HG03066 (cell line): ENCODE measurements around the gene CYP2W1.
"Not testable (repeated sequence)": the region's sequence is repeated elsewhere in the genome, so short reads cannot be mapped to it uniquely, and the experiment has no call there.

Experiments
- ATAC-seq: cut with Tn5 transposase; IDR thresholded peaks from one replicate; pipeline ENCODE4 v1.9.1; 2021; ENCODE audit warnings: low read depth; ENCODE audit not compliant: unreplicated experiment

The CYP2W1 gene

DNA sequence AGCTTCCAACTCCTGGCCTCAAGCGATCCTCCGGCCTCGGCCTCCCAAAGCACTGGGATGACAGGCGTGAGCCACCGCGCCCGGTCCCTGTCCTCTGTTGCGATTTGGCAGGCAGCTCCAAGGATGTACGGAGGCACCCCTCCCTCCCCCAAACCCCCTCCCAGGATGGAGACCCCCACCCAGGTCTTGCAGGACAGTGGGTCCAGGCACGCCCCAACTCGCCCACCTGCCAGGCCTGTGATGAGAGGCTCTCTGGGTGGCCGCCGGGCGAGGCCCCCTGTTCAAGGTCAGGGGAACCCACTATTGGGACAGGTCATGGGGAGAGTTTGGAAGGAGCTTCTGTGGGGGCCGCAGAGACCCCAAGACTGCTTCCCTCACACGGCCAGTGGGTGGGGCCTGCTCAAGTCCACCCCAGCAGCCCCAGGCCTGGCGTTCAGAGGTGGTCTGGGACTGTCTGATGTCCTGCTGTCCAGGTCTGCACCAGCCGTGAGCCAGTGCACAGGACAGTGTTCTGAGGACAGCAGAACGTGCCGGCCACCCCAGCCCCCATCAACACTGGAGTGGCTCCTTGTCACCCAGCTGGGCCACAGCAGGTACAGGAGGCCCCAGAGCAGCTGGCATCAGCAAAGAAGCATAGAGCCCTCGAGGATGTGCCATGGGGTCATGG is 31.0 kb upstream of the CYP2W1 start:
- ATAC-seq, result no peak

DNA sequence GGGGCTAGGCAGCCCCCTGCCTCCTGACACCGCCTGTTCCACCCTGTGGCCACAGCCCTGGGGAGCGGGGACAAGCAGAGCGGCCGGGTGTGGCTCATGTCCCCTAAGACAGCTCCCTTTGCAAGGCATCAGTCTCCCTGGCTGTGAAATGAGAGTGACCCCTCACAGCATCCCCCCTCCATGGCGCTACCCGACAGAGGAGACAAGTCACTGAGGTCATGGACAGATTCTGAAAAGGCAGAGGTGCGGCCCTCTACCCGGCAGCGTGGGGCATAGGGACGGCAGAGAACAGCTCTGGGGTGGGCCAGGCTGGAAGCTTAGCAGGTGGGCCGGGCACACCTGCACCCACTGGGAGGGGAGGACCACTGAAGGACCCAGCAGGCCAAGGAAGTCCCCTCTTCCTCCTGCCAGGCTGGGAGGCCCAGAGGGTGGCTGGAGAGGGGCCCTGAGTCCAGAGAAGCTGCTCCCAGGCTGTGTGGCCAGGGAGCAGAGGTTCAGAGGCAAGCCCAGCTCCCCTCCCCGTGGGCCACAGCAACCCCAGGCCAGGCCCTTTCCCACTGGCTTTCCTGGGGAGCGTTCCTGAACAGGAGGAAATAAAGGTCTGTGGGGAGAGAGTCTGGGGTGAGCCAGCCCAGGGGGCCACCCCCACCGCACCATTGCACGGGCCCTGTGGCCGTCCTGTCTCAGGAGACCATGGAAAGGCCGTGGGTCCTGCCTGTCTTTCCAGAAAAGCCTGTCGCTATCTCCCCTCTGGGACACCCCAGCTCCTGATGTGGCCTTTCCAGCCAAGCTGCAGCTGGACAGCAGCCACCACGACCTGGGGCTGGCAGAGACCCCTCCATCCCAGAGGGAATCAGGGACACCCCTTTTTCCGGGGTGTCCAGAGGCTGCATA is 30.2 kb upstream of the CYP2W1 start:
- ATAC-seq, result no peak

DNA sequence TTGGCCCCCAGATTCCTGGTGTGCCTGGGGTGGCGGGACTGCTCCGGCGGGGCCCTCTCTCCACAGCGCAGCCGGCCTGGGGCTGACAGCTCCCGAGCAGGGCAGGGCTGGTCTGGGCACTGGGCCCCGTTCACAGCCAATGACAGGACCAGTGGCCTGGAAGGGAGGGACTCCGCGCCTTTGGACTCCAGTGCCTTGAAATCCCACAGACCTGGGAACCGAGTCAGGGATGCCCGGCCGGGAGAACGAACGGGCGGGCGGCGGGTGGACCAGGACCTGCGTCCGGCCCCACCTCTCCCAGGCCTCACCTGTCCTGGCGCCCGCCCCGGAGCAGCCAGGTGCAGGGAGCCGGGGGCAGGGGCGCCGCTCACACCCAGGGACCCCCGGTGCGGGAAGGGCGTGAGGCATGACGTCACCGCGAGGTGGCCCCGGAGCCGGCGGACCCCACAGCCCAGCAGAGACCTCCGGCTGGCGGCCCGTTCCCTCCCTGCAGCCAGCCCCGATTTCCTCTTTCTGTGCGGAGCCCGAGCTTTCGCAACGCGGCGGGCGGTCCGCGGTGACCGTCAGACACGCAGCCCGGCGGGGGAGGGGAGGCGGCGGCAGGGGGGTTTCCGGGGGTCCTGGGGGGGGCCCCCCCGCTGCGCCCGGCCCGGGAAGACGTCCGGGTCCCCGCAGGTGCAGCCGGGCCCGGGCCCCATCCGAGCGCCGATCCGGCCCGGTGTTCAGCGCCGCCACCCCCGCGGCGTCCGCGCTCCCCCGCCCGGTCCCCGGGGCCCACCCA is 29.2 kb upstream of the CYP2W1 start:
- ATAC-seq, result no peak

GRCh38 chr7:954330-955238 is 28.4 kb upstream of the CYP2W1 start, which contains the start of gene ADAP1:
ADAP1 (minus strand) TSS chr7:954680; CDS start chr7:954477, 203 bp downstream.
- no peak for ATAC-seq

DNA sequence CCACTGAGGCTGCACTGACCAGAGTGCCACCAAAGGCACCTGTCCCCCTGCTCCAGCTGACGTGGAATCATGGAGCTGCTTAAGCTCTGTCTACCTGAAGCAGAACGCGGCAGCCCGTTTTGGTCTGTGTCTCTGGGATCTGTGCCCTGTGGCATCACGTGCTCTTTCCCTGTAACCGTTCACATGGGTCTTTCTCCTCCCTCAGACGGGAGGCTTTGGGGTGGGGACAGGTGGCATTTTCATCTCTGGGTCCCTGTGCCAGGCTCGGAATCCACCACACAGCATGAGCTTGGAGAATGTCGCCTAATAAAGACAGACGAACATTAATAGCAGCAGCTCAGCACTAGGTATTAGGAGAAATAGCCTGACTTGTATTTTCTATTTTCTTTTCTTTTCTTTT is 26.9 kb upstream of the CYP2W1 start:
- no peak for ATAC-seq

- ATAC-seq, result no peak
Measured at GRCh38 chr7:957418-958220, 25.4 kb upstream of the CYP2W1 start.

GRCh38 chr7:958221-959200 is 24.5 kb upstream of the CYP2W1 start:
- no peak for ATAC-seq

- no peak for ATAC-seq
Measured at GRCh38 chr7:959271-959670, 23.7 kb upstream of the CYP2W1 start.

- ATAC-seq, result not testable (repeated sequence)
Measured at GRCh38 chr7:959740-960139, 23.2 kb upstream of the CYP2W1 start.

- no peak for ATAC-seq
Measured at GRCh38 chr7:960269-960871, 22.6 kb upstream of the CYP2W1 start.

DNA sequence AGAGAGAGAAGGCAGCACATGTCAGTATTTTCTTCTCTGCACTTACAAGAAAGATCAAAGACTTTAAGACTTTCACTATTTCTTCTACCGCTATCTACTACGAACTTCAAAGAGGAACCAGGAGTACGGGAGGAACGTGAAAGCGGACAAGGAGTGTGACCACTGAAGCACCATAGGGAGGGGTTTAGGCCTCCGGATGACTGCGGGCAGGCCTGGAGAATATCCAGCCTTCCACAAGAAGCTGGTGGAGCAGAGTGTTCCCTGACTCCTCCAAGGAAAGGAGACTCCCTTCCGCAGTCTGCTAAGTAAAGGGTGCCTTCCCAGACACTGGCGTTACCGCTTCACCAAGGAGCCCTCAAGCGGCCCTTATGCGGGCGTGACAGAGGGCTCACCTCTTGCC is 22.0 kb upstream of the CYP2W1 start:
- ATAC-seq, result not testable (repeated sequence)

GRCh38 chr7:961546-962400 is 21.2 kb upstream of the CYP2W1 start:
- no peak for ATAC-seq

GRCh38 chr7:962401-963081 is 20.4 kb upstream of the CYP2W1 start:
- no peak for ATAC-seq

DNA sequence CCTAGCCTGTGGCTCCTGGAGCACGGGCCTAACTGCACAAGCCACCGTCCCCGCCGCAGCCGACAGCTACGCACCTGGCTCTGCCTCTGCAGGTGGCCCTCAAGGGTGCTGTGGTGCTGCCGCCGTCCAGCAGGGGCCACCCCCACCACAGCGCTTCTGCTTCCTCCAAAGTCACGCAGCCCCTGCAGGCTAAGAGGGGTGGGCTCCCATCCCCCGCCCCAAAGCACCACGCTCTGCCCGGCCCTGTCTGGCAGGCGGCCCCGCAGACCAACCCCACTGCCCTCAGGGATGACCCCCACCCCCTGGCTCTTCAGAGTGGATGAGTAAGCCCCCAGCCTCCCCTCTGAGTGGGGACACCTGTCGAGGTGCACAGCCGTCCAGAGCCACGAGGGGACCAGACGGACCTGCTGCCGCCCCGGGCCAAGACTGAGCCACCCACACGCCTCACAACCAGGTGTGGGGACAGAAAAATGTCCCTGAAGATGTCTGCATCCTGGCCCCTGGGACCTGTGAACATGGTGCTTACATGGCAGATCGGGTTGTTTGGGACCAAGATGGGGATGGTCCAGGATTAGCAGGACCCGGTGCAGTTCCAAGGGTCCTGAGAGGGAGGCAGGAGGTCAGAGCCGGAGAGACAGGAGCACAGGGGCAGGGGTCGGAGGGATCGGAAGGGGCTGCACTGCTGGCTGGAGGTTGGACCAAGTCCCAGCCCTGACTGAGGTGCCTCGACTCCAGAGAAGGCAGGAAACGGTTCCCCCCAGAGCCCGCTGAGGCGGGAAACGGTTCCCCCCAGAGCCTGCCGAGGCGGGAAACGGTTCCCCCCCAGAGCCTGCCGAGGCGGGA is 19.5 kb upstream of the CYP2W1 start:
- ATAC-seq, result no peak
